Measurements from ENCODE around the gene WWC1.

DNA sequence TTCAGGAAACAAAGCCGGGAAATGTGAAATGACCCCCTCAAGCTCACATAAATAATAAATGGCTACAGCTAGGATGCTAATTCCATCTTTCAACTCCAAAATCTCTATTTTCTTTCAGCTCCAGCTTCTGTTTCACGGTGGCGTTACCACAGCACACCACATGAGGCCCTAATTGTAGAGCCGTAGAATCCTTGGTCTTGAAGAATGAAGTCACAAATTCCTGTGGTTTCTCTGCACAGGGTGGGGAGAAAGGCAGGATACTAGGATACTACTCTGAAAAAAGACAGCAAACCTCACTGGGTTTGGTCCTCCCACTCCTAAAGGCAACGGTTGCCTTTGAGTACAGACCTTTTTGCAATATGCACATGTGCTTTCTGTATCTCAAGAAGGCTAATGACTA is 180.9 kb downstream of the WWC1 start:
- TF ChIP-seq, protein P1, sequence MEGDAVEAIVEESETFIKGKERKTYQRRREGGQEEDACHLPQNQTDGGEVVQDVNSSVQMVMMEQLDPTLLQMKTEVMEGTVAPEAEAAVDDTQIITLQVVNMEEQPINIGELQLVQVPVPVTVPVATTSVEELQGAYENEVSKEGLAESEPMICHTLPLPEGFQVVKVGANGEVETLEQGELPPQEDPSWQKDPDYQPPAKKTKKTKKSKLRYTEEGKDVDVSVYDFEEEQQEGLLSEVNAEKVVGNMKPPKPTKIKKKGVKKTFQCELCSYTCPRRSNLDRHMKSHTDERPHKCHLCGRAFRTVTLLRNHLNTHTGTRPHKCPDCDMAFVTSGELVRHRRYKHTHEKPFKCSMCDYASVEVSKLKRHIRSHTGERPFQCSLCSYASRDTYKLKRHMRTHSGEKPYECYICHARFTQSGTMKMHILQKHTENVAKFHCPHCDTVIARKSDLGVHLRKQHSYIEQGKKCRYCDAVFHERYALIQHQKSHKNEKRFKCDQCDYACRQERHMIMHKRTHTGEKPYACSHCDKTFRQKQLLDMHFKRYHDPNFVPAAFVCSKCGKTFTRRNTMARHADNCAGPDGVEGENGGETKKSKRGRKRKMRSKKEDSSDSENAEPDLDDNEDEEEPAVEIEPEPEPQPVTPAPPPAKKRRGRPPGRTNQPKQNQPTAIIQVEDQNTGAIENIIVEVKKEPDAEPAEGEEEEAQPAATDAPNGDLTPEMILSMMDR (IDR thresholded peaks at IDR 0.05), result no peak
- TF ChIP-seq POLR2AphosphoS5 (IDR thresholded peaks at IDR 0.05; ENCODE audit: low read depth, low read length) (no peak), TCF7L2 (IDR thresholded peaks at IDR 0.05; ENCODE audit: low read depth, low read length) (no peak)

Data from Panc1 (cell line).